GM19043 (cell line): Measurements from ENCODE around the gene NCAM1.

ENCODE experiments used
- ATAC-seq: cut with Tn5 transposase; IDR thresholded peaks from one replicate; pipeline ENCODE4 v1.9.1; 2021; ENCODE audit warnings: low read depth; ENCODE audit not compliant: unreplicated experiment

NCAM1 gene

DNA sequence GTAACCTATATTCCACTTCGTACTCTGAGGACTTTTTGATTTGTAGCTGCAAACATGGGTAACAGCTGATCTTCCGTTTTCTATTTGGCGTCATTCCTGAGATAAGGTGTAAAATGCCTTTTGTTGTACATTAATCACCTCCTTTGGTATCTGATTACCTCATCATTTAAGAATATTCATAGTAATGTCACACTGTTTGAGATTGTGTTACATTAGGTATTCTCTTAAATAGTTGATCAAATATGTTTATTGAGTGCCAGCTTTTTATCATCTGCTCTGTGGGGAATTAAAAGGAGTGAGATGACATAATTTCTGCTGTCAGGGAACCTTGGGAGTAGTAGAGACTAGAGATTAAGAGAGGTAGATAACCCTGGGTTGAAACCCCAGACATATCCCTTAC is 5.9 kb downstream of the NCAM1 start:
- no peak for ATAC-seq

DNA sequence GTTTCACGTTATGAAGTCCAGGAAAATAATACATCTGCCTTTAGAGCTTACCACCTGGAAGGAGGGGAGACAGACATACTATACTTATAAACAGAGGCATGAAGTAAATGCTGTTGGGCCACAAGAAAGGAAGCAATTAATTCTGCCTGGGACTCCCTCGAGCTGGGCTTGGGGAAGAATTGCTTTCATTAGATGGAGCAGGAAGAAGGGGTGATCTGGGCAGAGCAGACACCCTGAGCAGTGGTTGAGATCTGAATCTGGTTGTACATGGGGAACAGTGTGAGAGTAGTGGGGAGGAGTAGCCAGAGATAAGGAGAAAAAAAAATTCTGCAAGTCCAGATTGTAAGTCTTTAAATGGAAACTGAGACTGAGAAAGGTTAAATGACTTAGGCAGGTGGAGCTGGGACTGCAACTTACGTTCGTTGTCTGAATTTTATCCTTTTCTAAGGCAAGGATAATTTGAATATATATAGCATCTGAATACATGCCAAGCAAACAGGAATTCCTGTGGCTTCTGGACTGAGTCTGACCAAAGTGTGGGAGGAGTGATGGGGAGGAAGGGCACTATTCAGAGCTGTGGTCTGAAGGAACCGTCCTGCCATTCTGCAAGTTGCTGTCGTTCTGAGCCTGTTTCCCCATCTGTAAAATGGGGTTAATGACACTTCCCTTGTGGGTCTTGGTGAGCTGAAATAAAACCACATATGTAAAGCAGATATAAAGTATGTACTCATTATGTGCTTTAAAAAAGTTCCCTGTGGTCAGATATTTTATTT is 7.9 kb downstream of the NCAM1 start:
- no peak for ATAC-seq

DNA sequence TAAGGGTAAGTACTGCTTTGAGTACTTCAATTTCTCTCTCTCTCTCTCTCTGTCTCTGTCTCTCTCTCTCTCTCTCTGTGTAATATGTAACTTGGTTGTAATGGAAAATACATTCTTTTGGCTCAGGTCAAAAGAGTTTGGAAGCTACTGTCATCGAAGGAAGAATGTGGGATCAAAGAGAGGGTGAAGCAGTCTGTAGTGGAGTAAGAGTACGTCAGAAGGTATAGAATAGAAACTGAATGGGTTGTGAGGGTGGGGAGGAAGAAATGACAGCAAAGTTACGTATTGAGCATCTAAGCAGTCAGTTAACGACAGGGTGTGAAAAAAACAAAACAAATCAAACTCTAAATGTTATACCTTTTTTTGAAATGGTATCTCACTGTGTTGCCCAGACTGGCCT is 10.0 kb downstream of the NCAM1 start:
- no peak for ATAC-seq

DNA sequence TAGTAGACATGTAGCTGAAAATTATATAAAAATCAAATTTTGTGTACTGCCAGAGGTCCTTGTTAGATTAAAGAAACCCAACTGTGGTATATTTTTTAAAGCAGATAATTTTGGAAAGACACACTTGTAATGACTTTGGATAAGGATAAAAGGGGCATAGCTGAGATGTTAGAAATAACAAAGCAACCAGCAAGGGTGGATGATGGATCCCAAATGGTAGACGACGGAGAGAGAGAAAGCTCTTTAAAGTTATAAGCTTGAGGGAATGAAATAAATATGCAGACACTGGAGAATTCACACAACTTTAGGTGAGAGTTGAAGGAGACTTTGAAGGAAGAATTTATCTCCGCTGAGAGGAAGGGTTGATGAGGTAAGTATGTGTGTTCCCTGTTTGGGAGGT is 10.6 kb downstream of the NCAM1 start:
- no peak for ATAC-seq

DNA sequence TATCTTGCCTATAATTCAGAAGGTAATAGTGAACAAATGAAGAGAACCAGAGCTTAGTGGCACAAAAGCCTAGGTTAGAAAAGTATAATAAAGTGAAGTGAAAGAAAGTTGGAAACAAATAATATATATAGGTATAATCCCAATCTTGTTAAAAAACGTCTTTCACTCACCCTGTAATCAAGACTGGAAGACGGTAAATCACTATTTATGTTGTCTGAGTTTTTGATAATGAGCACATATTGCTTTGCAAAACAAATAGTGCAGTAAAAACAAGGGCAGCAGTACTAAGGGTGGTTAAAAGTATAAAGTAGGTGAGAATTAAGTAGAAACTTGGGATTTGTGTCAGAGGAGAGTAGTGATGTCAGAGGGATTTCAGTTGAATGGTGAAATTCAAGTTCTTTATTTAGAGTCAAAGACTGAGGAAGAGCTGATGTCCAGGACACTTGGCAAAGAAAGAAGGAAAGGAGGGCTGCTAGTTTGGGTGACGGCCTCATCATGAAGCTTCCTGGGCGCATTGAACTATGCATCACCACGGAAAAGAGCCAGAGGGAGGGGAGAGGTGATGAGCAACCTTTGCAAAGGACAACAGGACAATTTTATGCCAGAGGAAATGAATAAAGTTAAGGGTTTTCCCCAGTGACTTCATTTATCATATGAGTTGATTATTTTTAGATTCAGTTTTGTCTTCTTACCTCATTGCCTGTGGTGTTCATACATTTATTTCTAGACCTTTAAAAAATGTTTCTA is 11.4 kb downstream of the NCAM1 start:
- no peak for ATAC-seq

DNA sequence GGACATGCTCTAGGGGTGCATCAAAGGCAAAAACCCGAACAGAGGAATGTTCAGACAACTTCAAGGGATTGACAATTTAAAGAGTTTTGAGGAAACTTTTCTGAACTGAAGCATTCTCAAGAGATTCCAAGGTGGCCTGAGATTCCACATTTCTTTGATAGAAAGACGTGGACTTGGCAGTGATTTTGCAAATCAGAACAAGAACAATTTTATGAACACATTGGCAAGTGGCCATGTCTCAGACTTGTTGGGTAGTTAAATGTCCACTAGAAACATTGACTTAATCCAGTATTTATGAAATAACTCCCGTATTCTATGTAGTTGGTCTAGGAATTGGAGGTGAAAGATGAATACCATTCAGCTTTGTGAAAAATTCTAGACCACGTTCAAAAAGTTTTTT is 13.8 kb downstream of the NCAM1 start:
- ATAC-seq: no peak

DNA sequence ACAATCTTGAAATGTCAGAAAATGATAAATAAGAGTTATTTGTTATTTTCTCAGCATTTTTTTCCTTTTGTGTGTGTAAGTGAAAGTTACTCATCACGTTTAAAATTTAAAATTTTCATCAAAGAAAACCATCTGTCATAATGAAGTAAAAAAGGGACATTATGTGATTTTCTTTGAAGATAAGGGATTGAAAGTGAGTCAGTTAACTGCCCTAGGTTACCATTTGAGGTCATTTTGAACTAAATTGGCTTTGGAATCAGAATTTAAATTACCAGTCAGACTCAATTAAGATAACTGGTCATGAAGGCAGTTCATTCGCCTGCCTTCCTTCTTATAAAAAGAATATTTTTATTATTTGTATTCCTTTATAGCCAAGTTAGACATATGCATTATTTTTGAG is 14.3 kb downstream of the NCAM1 start:
- ATAC-seq: no peak

DNA sequence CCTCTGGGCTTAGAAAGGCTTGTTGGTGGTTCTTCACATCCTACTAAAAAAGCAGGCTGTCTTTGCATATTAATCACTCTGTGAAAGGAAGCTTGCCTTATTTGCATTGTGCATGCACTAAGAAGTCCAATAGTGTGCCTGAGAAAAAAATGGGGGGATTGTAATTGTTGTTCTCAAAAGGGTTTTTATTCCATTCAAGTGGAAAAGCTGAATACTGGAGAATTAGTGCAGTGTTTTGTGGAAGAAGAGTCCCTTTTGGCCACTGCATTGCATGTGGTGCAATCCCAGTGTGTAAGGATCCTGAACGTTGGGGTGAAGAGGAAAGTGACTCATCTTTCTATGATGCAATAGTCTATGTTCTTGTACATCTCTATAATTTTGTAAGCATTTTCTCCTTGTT is 16.5 kb downstream of the NCAM1 start:
- no peak for ATAC-seq

DNA sequence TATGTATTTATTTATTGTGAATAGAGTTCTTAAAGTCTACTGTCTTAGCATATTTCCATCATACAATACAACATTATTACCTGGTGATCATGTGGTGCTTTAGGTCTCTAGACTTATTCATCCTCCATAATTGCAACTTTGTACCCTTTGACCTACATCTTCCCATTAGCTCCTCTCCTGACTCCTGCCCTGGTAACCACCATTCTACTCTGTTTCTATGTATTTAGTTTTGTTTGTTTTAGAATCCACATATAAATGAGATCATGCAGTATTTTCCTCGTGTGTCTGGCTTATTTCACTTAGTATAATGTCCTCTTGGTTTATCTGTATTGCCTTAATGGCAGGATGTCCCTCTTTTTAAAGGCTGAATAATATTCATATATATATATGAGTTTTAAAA is 22.7 kb downstream of the NCAM1 start:
- no peak for ATAC-seq

DNA sequence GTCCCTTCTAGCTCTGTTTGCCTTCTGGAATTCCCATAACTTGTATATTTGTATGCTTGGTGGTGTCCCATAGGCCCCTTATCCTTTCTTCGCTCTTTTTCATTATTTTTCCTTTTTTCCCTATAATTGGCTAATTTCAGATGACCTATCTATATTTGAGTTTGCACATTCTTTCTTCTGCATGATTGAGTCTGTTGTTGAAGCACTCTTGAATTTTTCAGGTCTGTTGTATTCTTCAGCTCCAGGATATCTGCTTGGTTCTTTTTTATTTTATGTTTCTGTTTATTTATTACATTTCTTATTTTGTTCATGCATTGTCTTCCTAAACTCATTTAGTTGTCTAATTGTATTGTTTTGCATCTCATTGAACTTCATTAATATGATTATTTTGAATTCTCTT is 28.0 kb downstream of the NCAM1 start:
- no peak for ATAC-seq

DNA sequence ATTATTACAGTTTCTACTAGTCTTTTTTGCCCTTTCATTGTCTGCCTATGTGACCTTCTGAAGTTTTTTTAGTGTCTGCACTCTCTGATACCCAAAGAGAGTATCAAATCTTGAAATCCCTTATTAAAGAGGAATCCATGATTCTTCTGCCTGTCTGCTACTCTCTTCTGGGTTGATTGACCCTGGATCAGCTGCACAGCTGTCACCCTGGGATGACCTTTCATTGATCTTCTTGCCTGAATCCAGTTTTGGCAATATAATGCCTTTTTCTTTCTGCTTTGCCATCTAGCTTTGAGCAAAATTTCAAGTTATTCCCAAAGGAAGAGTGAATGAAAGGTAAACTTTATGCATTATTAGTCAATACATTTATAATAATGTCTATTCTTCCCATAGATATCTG is 32.6 kb downstream of the NCAM1 start:
- no peak for ATAC-seq

DNA sequence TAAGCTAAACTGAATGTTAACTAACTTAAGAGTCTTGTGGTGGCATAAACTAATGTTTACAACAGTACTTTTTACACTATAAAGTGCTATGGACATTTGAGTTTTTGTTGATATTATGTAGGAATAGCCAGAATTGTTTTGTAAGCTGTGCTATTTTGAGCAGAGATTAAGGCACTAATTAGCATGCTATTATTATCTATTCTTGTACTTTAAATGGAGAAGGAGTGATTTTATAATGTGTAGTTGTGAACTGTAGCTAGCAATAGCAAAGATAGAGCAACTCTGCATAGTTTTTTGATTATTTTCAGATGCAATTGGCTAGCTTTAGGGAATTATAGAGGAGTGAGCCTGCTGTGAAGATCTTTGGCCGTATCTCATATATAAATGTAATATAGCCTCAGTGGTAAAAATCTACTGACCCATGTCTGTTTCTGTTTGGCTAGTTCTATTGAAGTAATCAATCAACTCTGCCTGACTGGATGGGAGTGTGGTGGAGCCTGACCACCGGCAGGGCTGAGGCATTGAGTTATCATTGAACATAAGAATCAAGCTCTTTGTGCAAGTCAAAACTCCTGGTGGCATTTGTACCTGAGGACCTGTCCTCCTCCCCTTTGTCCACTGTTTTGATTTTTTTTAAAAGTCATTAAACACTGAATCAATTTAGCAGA is 34.3 kb downstream of the NCAM1 start:
- no peak for ATAC-seq

DNA sequence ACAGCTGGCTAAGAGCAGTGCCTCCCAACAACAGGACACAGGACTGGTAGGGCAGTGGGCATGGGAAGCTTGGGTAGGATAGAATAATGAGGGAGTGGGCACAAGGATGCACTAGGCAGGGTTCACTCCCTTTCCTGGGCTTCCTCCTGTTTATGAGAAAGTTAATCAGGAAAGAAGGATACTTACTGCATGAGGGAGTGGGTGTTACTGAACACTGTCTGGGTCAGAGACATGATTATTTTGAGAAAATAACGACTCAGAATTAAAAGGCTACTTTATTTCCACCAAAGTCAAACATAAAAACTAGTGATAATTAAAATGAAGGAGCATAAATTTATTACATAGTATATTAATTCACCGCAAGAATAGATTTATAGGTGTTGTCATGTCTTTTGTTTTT is 35.8 kb downstream of the NCAM1 start:
- no peak for ATAC-seq

DNA sequence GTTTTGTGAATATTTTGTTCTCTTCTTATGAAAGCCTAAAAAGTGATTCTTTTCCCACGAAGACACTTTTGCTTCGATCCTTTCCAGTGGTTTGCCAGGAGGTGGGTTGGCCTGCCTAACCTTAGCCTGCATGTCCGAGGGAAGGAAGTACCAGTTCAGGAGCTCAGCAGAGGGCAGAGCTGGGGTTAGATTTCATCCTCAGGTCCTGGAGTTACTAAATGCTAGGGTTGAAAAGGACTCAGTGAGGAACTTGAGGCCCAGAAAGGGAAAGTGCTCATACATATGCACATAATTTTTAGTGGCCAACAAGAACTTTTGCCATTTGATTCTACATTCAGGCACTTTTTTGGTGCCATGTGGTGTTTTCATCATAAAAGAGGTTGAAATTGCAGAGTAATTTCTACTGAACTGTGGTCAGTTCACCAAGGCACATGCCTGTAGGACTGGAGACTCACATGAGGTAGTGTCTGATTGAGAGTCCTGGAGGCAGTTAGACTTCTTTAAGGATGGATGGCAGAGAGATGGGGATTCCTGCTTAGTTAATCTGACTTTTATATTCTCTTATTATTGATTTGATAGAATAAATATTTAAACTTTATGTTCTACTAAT is 36.7 kb downstream of the NCAM1 start:
- ATAC-seq: no peak

DNA sequence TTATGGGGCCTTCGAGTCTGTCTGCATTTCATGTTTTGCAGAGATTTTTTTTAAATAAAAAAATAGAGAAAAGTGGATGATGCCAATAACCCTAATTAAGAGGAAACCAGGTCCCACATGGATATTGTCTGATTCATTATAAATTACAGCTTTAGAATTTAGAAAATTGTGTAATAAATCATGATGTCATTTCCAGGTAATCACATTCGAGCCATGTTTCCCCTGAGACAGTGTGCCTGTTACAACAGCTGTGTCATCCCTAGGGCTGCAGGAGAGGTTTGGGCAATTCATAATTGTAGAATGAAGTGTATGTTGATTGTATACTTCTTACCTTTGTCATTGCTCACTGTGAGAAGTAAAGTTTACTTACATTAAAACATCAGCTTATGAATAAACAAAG is 38.3 kb downstream of the NCAM1 start:
- ATAC-seq: no peak

DNA sequence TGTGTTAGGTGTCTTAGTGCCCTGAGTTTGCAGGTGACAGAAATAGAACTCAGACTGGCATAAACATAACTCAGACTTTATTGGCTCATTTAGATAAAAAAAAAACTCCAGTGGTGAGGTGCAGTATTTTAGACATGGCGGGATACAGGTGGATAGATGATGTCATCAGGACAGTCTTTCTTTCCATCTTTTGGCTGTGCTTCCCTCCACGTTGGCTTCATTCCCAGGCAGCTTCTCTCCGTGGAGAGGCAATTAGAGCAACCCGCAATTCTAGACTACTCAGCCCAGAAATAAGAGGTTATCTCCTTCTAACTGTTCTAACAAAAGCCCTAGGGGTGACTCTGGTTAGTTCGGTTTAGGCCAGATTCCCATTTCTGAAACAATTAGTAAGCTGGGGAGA is 40.5 kb downstream of the NCAM1 start:
- ATAC-seq: no peak

DNA sequence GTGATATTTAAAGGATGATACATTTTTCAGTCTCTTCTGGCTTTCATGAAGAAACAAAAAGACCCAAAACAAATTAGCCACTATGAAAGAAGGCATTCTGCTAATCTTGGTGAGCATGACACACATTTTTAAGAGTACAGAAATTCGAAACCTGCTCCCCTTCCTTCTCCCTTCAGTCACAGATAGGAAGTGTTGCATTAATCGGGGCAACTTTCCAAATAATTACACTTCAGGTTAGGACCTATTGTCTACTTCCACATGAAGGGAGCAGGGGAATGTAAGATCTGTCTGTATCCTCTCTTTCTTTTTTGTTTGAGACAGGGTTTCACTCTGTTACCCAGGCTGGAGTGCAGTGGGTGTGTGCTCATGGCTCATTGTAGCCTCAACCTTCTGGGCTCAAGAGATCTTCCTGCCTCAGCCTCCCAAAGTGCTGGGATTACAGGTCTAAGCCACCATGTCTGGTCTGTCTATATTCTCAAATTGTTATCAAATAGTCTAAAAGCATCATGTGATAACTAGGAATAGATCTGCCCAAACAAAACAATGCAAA is 45.8 kb downstream of the NCAM1 start:
- ATAC-seq: no peak

DNA sequence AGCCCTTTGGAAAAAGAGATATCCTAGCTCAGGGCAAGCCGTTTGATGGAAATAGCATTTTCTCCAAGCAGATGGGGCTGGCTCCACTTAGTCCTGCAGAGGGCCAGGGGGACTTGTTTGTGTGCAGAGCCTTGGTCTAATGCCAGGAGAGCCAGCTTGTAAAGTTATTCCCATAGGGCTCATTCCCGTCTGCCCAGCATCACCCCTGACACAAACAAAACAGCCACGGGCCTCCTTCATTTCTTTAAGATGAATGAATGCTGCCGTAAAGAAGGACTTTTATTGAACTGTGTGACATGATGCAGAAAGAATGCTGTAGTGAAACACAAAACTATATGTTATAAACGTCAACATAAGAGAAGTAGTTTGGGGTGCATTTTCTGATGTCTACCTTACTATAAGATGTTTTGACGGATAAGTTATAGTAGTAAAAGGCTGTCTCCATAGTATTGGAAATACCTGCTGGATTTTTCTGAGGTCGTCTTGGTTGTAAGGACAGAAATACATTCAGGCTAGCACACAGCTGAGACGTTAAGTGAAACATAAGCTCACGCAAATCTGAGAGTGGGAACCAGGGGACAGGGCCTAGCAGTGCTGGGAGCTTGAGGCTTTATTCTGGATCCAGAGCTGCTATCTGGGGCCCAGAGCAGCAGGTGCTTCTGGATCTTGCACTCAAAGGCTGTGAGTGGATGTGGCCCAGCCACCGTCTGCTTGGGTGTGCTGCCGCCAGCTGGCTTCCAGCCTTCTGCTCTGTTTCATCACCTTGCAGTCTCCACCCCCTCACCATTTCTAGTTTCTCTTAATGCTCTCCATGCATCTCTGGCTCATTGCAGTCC is 53.3 kb downstream of the NCAM1 start:
- ATAC-seq: no peak

DNA sequence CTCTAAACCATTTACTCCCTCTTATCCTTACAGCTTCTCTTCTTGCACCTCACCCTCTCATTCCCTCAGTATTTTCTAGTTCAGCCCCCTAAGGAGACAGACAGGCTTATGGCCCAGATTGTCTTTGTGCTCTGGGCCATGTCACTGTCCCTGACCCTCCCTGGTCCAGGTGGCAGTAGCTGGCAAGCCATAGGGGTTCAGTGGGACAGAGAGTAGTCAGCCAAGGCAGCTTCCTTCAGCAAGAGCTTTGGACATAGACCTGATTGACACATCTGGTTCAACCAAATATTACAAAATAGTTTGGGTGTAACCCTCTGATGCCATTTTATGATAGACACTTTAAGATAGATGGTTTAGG is 53.9 kb downstream of the NCAM1 start:
- no peak for ATAC-seq

DNA sequence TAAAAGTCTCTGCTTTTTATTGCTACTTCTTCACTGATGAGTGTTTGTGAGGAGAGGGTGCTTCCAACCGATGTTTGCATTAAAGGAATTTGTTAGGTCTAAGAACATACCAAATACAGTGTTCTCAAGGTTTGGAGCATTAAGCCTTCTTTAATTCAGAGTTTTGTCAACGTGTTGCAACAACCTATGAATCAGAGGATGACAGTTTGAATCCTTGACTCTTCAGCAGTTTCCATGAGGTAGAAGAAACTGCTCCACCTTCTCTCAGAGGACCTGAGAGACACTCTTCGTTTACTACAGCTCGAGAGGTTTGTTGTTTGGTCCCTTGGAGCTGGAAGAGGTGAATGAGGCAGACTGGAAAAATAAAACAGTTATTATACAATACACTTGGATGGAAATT is 55.7 kb downstream of the NCAM1 start:
- no peak for ATAC-seq
